ENCODE results near the gene ZNF516.

DNA sequence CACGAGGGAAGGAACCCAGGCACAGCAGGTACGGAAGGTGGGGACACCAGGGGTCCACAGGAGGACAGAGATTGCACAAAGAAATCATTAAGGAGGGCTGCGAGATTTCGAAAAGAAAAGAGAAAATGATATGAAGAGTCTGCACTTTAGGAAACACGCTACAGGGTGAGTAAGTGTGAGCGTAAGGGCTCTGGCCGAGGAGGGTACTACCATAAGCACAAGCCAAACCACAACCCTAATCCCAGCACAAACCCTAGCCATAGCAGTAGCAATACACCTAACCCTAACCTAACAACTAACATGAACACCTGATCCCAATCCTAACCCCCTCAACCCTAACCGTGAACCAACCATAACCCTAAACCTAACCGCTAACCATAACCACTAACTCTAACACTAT, 104.0 kb downstream of the ZNF516 start:
- TF ChIP-seq, protein P1, sequence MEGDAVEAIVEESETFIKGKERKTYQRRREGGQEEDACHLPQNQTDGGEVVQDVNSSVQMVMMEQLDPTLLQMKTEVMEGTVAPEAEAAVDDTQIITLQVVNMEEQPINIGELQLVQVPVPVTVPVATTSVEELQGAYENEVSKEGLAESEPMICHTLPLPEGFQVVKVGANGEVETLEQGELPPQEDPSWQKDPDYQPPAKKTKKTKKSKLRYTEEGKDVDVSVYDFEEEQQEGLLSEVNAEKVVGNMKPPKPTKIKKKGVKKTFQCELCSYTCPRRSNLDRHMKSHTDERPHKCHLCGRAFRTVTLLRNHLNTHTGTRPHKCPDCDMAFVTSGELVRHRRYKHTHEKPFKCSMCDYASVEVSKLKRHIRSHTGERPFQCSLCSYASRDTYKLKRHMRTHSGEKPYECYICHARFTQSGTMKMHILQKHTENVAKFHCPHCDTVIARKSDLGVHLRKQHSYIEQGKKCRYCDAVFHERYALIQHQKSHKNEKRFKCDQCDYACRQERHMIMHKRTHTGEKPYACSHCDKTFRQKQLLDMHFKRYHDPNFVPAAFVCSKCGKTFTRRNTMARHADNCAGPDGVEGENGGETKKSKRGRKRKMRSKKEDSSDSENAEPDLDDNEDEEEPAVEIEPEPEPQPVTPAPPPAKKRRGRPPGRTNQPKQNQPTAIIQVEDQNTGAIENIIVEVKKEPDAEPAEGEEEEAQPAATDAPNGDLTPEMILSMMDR (IDR thresholded peaks at IDR 0.05; ENCODE audit: insufficient read depth, low read length), result no peak
- TF ChIP-seq POLR2AphosphoS5 (IDR thresholded peaks at IDR 0.05; ENCODE audit: low read depth) (no peak), GABPA (IDR thresholded peaks at IDR 0.05; ENCODE audit: low read depth) (no peak)
